HG03342 (cell line): ENCODE data around the gene INSIG1.

Experiments
- ATAC-seq: cut with Tn5 transposase; IDR thresholded peaks from one replicate; pipeline ENCODE4 v1.9.1; 2021; ENCODE audit warnings: mild to moderate bottlenecking, moderate library complexity; ENCODE audit not compliant: unreplicated experiment

Gene INSIG1

DNA sequence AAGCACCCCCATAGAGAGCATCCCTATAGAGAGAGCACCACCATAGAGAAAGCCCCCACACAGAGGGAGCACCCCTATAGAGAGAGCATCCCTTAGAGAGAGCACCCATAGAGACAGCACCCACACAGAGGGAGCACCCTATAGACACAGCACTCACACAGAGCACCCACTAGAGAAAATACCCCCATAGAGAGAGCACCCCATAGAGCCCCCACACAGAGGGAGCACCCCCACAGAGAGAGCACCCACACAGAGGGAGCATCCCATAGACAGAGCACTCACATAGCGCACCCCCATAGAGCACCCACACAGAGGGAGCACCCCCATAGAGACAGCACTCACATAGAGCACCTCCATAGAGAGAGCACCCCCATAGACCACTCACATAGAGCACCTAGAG, 48.6 kb downstream of the INSIG1 start:
- ATAC-seq = no peak

DNA sequence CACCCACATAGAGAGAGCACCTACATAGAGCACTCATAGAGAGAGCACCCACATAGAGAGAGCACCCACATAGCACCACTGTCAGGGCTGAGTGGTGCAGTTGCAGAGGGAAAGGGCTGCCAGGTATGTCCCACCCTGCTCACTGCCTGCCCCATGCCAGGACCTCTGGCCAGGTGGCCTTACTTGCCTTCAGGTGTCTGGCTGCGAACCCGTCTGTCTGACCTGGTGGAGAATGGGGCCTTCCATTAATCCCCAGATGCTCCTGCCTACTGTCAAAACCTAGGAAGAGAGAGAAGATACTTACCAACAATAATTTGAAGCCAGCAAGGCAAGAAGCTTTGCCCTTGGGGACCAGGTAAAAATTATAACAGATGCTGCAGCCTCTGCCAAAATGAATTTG, 51.1 kb downstream of the INSIG1 start:
- ATAC-seq = no peak

DNA sequence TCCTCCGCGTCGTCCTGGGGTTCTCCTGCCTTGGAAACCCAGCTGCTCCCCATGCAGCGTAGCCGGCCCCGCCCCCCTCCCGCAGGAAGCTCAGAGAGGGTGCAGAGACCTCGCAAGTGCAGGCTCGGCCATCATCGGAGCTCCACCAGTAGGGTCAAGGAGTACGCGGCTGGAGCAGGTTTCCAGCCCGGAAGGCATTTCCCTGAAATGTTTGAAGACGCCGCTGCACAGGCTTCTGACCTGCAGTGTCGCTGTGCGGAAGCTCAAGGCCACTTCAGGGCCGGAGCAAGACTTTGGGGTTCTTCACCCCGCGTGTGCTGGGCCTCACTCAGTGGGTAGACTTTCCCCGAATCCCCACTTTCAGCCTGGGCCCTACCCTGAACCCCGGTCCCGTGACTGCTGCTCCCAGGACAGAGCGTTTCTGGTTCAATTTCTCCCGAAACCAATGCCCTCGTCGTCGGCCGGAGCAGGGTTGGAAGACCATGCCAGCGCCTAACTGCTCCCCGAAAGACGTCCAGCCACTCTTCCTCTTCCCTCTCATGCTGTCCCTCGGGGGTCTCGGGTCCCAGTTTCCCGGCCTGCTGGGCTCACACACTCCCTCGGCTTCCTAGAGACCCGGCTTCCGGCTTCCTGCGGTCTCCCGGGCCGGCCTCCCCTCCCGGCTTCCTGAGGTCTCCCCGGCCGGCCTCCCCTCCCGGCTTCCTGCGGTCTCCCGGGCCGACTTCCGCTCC, 52.1 kb downstream of the INSIG1 start:
- no peak for ATAC-seq

DNA sequence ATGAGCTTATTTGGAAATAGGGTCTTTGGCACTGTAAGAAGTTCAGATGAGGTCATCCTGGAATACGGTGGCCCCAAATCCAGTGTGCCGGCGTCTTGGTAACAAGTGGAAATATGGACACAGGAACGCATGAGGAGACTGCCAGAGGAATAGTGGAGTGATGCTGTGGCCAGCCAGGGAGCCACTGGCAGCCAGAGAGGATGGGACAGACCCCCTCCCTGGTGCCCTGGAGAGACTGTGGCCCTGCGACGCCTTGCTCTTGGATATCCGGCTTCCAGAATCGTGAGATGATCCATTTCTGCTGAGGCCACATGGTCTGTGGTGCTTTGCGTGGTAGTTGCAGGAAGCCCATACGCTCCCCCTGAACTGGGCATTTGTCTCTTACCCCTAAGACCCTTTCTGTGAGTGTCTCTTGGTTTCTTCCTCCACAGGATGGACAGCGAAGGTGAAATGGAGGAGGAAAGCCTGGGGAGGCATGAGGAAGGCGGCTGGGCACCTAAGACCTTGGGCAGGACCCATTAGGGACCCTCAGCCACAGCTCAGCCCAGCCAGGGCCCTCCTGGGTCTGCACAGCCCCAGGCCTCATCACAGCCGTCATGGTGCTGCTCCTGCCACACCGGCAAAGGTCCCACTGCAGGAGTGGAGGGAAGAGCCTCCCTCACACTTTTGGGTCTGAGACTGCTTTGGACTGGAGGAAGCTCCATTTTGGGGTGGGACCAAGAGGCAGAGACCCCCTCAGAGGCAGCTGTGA, 53.6 kb downstream of the INSIG1 start:
- ATAC-seq = no peak

DNA sequence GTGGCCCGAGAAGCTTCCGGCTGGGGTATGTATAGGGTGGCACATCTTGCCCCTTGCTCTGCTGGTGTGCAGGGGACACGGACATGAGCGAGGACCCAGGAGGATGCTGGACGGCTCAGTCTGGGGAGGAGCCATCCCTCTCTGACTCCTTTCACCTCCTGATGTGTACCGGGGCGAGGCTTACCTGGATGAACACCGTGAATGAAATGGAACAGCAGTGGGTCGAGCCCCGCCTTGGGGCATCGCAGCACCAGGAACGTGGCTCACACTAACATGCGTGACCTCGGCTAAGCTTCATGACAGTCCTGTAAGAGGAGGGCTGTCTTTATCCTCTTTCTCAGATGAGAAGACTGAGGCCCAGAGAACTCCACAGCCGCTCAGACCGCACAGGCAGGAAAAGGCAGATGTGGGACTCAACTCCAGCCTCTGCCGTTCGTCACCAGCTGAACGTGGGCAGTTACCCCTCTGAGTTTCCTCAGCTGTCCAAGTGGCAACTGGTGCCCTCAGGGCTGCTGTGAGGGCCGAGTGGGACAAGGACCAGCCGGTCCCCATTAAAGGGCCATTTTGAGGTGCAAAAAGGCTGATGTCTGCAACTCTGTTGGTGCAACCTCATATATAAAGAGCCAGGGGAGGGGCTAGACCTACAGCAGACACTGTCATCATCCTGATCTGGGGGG, 54.5 kb downstream of the INSIG1 start:
- no peak for ATAC-seq

DNA sequence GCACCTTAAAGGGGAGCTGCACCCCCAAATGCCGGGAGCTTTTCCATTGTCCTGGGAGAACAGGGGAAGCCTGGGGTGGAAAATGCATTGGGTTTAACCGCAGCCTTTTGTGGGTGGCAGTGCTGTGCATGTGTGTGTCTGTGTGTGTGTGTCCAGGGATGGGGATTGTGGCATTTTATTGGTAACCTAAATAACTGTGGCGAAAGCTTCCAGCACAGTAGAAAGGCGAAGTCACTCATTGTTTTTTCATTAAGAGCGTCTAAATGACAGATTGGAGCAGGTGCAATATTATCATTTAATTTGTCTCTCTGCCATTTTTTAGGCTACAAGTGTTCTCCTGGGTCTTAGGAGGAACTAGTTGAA, 55.1 kb downstream of the INSIG1 start:
- no peak for ATAC-seq

DNA sequence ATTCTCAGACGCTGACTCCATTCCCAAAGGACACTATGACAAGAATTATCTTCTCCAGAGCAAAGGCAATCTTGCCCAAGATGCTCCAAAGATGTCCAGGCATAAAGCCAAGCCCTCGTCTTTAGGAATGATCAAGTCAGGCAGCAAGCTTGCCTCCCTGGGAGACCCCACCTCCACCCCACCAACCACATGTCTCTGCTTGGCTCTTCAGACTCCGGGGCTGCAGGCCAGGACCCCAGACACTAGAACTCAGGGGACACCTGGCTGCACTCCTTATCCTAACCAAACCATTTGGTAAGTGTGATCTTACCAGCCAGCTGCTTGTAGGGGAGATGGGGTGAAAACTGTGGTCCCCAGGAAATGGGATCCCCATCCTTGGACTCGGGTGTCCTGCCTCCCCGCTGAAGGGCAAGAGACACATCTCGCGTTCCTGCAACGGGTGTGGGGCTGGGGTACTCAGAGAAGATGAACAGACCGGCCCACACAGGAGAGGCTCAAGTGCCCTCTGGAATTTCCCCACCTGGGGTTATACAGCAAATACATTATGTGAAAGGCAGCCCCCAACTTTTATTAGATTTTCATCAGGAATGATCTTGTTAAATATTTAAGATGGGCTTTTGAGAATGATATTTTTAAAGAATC, 55.7 kb downstream of the INSIG1 start:
- no peak for ATAC-seq

DNA sequence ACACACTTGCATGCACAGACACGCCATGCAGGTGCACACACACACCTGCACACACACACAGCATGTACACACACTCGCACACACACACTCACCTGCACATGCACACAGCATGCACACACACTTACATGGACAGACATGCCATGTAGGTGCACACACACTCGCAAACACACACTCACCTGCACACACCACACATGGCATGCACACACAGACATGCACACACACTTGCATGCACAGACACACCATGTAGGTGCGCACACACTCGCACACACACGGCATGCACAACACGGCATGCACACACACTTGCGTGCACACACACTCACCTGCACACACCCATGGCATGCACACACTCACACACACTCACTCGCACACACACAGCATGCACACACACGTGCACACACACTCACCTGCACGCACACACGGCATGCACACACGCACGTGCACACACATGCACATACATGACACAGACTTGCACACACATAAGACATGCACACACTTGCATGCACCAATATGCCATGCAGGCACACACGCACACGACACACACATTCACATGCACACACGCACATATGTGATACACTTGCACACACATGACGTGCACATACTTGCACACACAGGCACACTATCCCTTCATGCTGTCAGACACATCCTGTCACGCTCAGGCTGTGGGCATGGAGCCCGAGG, 56.8 kb downstream of the INSIG1 start:
- no peak for ATAC-seq

DNA sequence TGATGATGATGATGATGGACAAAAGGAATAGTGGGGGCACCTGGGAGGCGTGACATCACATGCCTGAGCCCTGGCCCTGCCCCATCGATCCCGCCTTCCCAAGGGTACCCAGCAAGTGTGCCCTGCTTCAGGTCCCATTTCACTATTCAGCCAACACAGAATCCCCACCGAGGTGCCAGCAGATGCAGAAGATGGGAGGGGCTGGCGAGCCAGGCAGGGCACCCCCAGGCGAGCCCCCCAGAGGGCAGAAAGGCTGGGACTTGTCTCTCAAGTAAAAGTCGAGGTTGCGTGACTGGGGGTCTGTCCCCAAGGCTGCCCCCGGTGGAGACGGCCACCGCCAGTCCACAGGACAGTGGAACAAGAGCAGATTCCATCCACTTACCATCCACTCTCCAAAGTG, 57.5 kb downstream of the INSIG1 start:
- ATAC-seq = no peak

DNA sequence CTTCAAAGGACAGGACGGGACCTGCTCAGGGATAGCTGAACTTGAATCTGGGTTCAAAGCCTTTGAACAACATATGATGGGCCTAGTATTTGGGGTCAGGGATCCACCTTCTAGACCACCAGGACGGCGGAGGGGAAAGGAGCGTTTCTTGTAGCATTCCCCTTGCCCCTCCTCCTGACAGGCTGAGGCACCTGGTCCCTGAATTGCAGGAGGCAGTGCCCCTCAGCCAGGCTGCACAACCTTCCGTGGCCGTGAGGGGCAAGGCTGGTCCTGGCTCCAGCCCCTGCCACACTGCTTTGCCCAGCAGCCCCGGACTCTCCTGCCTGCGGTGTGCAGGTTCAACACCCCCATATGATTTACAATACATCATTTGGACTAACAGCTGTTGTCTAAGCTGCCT, 58.1 kb downstream of the INSIG1 start:
- no peak for ATAC-seq

DNA sequence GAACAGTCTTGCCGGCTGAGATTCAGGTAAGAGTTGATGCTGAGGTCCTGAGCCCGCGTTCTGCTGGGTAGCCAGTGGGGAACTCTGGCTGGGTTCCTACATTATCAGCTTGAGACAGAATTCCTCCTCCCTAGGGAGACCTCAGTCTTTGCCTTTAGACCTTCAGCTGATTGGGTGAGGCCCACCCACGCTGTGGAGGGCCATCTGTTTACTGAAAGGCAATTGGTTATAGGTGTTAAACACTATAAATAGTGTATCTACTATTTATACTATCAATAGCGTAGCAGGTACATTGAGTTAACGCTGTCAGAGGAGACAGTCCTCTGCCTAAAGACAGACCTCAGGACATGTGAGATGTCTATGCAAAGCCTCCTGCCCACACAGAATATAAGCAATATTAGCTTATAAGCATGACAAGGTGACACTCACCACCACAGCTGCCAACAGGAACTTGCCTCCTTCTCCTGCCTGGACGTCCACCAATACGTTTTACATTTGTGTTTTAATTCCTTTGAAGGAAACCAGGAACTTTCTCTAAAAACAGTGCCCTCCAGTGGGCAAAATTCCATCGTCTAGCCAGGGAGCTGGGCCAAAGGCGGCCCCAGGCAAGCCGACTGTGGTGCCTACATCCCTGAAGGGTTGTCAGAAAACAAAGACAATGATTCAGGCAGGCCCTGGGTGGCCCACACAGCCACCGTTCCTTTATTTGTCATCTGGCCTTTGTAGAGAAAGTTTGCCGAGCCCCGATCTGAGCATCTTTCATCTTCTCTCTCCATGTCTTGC, 58.8 kb downstream of the INSIG1 start:
- ATAC-seq = no peak

DNA sequence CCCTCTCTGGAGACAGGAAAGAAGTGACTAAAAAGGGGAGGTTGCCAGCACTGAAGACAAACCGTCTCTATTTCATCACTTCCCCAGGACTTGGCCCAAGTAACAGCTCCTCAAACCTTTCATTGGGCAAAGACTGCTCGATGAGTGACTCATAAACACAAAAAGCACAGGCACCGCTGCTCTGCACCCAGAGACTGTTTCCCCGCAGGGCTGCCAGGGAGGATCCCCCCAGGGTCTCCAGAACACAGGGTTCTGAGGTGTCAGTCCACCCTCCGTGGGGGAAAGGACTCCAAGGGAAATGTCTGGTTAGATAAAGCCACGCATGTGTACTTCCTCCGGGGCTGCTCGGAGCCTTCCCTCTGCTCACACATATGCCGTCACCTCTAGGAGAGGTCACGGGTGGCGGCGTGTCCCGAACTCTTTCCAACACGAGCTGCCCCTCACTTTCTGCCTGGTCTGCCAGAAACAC, 59.9 kb downstream of the INSIG1 start:
- no peak for ATAC-seq

DNA sequence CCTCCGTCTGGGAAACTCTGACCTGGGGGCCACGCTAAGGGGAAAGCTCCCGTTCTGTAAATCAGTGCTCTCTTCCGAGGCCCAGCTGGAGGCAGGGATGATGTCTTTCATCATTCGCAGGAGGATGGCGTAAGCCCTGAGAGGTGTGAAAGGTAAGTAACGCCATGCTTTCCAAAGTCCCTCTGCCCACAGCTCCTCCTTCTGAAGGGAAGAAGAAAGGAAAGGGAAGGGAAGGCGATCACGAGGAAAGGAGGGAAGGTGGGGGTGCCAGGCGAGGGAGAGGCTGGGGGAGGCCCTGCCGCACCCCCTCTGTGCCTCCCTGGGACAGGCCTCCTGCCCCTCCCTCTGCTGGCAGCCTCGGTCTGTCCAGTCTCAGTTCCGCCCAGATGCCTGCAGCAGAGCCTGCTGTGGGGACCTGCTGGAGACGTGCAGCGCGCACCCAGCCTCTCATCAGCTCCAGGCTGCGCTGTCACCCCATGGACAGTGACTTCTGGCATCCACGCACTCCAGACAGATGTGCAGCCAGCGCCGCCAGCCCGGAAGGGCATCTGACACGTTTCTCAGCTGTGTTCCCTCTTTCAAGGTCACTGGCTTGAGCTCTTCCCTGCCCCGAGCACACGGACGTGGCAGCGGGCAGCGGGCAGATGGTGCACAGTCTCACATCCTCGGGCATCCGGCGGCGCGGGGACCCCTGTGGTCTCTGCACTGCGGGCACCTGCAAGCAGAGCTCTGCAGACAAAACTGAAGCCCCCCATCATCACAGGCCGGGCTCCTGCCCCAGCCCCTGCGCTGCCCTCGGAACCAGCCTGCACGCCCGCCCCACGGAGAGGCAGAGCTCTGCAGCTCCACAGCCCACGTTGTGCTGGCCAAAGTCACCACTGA, 60.6 kb downstream of the INSIG1 start:
- no peak for ATAC-seq

DNA sequence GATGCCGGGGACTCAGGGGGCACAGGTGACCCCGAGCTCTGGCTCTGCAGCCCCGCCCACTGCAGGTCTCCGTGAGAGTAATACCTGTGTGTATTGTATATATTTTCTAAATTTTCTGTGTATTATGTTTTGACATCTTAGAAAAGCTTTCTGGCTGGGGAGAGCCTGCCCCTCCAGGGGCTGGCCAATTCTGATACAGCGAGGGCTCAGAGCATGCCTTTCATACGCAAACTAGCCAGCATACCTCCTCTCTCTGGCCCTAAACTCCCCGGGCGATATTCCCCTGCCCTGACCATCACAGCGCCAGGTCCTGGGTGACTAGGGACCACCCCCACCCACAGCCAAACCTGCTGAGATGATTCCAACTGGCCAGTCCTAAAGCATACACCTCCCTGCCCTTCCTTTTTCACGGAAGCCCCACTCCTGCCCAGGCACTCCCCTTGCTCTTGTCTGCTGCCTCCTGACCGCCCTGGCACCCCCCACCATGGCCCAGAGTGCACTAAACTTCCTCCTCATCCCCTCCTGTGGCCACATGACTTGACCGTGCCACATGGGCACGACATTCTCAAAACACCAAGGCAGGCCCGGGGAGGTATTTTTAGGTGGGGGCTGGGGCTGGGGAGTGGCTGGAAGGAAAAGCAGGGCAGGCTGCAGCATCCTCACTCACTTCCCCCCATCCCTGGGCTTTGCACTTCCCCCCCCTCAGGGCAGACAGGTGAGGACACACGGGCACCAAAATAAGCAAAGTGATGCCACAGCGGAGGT, 61.5 kb downstream of the INSIG1 start:
- no peak for ATAC-seq
